Hippocampal formation (tissue), 2 donors: ENCODE data around the gene AMBN.
A peak's percentile ranks its signal among the peaks of the same experiment; 100 is the strongest.

Experiments
- DNase-seq, 2 donors: peaks; one replicate each; lab custom pipeline; 2025; lab: John Stamatoyannopoulos, UW

The AMBN gene, protein sequence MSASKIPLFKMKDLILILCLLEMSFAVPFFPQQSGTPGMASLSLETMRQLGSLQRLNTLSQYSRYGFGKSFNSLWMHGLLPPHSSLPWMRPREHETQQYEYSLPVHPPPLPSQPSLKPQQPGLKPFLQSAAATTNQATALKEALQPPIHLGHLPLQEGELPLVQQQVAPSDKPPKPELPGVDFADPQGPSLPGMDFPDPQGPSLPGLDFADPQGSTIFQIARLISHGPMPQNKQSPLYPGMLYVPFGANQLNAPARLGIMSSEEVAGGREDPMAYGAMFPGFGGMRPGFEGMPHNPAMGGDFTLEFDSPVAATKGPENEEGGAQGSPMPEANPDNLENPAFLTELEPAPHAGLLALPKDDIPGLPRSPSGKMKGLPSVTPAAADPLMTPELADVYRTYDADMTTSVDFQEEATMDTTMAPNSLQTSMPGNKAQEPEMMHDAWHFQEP

DNA sequence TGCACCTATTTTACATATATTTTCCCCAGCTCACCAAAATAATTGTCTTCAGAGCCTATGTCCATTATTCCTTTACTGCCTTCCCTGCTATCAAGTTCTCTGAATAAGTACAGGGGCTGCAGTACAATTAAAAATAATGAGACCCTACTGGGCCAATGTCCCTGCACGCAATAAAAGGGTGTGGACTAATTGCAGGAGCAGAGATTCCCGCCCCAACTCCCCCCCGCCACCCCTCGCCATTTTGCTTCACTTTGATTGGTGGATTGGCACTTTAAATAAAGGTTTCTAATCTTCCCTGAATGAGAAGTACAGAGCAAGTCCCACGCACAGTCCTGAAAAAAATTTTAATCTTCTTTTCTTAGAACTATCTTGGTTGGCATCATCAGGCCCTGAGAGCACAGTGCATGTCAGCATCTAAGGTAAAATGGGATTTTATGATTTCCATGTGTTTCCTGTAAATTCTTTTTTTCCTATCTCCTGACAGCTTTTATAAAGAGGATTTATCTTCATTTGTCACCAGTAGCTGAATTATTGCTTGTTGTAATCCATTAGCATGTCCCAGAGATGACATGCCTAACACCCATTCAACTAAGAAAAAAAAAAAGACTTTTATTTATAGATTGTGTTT is at the start of gene AMBN:
Gene AMBN (plus strand): TSS at position 302 of the 628 bp plus-strand sequence. CDS start 103 bp downstream, at position 405.
- DNase-seq = no peak

DNA sequence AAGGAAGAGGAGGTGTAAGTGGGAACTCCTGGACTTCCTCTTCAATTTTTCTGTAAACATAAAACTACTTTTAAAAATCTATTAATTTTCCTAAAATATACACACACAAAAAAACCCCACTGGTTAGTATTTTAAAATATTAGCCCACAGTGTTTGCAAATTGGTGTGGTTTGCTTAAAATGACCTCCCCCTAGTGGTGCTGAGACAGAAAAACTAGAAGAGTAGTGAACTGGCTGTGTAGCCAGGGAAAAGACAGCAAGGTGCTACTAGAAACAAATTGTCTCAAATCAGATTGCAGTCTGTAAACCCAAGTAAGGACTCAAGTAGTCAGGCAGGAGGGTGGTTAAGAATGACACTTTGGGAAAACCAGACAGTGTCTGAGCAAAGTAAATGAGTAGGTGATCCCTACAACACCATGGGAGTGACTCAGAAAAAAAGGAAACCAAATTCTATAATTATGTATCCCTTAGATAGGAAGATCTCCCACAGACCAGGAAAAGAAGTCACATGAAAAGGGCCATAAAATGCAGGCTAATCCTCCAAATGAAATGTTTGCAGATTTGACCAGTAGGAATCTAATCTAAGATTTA is 47.7 kb upstream of the AMBN start:
- no peak for DNase-seq

DNA sequence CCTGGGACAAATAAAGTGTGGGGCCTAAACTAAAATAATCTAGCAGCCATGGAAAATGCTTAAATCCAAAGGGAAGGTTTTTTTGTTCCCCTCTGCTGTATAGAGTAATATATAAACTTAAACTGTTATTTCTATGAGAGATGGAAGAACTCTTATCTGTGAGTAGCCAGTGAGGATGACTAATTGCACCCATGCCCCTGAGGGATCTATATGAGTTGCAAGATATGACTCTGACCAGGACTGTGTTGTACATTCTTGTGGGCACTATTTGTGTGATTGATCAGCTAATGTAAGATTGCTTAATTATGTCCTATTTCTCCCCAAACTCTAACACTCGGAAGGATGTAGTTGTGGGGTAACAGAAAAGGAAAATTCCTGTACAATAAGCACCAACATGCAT is 35.2 kb upstream of the AMBN start:
- DNase-seq = no peak

DNA sequence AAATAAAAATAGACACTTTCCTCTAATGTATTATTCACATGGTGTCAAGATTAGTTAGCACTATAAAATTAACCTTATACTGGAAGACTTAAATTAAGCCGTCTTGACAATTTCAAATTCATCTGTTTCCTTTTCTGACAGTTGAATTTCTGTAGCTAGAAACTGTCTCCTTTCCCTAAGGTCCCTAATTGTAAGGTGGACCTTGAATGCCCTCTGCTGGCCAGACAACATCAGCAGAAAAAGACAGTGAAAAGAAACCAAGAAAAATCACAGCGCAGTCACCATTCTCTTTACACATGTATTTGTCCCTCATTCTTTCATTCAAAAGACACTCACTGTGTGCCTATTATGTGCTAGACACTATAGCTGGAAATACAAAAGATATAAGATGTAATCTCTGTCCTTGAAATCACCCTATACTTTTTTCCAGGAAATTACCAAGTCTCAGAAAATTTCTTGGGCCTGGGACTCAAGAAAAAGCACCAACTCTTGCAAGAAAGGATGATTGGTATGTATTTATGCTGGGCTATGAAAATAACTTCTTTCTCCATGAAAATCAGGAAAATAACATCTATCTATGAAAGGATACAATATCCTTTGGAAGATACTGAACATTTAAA is 32.7 kb upstream of the AMBN start:
- DNase-seq = peak; percentile 36 to 58

DNA sequence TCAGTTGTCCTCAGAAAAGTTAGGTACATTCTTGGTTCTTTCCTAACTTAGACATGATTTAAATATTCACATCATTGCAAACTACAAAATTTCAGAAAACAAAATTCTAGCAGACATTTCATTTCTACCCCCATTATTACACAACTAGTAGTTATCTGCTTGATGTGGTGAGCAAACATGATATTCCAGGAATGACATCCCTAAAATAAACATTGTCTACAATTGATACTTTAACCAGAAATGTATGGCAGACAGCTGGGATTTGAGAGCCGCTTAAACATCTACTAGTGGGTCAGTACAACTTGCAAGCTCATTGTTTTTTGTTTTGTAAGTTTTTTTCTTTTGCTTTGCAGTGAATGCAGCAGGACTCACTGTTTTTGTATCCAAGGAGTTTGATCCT is 32.1 kb upstream of the AMBN start:
- no peak for DNase-seq

DNA sequence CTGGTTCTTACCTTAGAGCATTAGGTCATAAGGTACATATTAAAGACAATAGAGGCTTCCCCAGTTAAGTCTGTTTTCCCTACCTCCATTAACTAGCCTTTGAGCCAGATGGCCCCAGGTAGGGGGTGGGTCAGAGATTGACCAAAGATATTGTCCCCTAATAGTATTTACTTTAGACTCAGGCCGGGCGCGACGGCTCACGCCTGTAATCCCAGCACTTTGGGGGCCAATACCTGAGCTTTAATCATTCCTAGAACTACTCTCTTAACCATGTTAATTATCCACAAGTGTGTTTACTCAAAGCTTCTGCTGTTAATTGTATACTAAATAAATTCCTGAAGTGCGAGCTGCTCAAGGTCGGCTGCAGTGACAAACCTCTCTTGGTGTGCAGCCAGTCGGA is 28.0 kb upstream of the AMBN start:
- no peak for DNase-seq

DNA sequence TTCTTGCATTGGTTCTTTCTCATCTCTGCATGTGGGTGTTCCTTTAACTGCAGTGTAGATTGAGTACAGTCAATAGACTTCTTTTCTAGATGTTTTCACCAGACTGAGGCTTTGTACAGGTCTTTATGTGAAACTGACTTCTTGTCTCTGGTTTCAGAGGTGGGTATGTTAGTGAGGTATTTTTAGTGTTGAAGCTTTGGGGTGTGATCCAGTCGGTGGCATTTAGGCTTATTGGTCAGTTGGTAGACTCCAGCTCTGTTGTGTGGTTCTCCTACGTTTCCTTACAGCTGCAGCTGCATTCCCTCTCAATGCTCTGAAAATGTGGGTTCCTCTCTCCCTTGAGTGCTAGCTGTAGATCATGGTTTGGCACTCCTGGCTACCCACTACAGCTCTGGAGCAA is 21.3 kb upstream of the AMBN start:
- no peak for DNase-seq

DNA sequence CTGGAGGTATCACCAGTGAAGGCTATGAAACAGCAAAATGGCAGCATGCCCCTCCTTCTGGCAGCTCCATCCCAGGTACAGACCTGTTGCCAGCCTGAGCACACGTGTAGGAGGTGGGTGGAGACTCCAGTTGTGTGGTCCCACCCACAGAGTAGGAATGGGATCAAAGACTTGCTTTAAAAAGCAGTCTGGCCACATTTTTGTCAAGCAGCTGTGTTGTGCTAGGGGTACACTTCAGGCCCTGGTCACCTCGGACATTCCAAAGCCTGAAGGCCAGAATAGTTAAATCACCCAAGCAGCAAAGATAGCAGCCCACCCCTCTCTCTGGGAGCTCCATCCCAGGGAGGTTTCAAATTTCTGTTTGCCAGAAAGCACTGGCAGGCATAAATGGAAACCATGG is 20.3 kb upstream of the AMBN start:
- DNase-seq = no peak

DNA sequence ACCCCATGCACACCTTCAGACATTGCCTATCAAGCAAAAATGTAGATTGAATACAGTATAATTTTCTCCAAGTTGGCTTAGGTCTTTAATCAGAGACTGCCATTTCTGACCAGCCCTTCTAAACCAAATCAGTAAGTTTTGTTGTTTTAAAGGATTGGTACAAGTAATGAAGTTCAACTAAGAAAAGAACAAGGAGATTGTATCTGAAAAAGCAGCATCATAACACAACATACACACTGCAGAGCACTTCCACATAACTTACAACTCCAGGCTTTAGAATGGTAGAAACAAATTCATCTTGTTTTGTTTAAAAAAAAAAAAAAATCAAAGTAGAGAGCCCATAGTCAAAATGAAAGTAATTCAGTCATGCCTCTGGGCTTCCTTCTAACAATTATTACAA is 16.1 kb upstream of the AMBN start:
- DNase-seq = no peak

DNA sequence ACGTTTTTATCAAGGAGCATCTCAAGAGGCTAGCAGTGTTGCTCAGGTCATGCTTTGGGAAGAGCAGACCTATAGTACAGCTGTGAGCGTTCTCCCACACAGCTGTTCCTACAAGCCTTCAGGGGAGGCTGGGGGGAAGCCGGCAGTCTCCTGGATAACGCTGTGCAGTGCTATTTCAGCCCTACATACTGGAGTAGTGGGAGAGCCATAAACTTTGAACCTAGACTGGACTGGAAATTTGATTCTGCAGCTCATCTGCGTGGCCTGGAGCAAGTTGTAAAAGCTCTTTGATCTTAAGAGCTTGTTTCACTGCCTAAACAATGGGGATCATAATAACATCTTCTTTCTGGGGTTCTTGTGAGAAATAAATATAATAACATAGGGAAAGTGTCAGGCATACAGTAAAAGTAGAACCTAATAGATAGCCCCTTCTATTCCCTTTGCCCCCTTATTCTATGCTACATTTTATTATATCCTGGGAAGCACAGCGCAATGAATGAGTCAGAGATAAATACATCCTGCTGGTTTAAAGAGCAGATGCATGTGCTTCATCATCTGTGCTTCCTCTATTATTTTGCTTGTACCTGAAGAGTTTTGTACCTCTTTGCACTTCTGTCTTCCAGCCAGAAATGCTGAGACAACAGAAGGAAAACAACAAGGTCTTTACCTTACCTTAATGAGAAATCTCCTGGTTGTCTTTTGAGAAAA is 14.7 kb upstream of the AMBN start:
- DNase-seq = no peak

DNA sequence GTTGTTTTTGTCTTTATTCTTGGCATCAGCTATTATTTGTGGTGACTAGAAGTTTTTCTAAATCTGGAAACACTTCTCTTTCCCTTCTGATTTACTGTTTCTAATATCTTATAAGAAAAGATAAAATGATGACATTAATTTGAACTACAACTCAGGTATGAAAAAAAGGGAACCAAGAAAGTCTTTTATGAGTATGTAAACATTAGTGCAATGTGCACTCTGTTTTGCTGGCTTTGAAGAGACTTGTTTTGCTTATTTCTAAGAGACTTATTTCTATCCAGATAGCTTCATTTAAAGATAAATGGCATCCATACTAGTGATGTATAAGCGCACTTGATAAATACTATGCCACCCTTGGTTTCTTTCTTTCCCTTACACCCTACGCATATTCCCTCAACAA is 10.1 kb upstream of the AMBN start:
- DNase-seq = no peak

DNA sequence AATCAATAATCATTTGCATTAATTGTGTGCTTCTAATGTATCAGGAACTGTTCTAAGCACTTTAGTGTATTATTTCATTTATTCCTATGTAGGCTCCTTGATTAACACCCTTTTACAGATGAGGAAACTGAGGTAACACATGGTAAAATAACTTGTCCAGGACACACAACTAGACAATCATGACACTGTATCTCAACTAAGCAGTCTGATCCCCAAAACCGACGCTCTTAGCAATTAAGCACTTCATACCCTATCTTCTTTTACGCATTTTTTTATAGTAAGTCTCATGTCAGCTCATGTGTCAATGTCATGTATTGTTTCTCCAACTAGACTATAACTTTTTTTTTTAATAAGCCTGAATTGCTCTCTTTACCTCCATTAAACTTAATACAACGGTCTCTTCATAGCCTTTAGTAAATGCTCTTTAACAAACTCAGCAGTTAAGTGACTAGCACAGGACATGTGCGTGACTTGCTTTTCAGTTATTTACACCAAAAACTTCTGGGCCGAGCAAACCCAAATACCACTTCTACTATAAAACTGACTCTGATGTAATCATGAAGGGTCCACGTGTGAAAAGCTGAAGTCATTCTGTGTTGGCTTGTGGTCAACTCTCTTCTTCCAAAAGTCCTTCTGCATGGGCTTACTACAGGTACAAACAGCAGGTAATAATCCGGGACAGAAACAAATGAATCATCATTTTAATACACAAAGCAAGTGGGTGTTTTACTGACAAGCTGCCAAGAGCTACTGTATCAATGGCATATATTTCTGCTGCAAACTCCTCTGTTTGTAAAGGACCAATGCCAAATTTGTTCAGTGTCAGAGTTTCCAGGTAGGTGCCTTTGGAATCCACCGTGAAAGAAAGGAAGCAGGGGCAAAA is 7.9 kb upstream of the AMBN start:
- DNase-seq = no peak

DNA sequence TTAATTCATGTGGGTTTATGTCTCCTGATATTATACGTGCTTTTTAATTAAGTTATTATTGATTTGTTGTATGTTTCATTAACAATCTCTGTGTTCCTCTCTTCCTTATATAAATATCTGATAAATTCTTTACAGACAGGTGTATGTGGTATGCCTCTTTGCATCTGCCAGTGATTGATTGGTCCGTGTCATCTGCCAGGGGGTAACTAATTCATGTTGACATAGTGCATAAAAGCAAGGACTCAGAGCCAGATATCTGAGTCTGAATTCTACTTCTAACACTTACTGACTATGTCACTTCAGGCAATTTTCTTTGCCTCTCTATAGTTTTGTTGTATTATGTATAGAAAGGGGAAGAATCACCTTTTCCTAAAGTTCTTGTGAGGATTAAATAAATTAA is 5.2 kb upstream of the AMBN start:
- DNase-seq = no peak

DNA sequence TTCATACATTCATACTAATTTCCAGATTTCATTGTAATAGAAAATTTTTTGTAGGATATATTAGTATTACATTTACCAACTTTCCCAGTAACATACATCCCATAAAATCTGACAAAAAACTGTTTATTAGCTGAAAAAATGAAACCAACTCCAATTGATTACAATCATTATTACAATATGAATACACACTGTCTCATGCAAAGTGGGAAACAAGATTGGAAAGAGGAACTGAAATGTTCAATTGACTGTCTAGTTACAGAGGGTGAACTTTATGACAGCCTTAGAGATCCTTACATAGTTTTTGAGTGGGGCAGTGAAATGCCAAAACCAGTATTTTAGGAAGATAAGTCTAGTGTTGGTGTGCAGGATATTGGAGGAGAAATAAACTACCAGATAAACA is 2.3 kb upstream of the AMBN start:
- no peak for DNase-seq

DNA sequence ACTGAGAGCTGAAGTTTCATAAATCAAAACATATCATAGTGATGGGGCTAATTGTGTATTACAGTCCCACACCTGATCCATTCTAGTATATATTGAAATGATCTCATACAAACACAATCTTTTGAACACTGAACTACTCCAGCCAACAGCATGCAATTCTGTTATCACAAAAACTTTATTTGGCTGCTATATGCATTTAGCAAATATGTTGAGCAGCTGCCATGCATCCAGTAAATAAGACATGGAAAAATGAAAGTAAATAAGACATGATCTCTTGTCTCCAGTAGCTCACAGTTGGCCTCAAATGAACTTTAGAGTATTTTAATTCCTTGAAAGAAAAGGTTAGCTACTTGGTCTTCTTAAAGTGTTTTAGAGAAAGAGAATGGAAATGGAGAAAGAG is 2.1 kb downstream of the AMBN start:
- no peak for DNase-seq

DNA sequence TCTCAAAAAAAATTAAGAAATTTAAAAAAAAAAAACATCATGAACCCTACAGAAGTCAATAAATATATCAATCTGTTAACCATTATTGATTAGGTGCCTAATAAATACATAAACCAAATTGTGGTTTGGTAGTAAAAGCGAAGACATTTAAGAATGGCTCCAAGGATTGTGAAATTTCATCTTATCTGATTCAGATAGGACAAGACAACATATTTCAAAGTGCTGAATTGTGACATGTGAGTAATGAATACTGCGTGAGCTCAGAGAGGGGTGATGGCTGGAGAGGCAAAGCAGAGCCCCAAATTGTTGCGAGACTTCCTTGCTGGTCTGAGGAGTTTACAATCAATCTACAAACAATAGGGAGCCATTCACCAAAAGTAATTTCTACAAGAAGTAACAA is 8.2 kb downstream of the AMBN start:
- DNase-seq = no peak

DNA sequence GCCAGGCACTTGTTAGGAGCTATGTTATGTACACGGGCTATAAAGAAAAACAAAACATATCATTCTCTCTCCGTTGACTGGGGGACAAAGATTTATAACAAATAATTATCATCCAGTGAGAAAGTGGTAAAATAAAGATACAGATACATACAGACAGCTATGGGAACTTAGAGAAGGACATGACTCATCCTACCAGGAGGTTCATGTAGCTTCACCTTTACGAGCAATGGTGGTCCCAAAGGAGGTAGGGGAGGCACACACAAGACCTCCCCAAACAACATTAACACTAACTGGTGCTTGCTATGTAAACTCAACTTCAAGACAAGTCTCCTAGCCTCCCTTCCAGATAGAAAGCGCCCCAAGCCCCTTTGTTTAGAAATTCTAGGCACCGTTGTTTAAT is 8.9 kb downstream of the AMBN start:
- no peak for DNase-seq

DNA sequence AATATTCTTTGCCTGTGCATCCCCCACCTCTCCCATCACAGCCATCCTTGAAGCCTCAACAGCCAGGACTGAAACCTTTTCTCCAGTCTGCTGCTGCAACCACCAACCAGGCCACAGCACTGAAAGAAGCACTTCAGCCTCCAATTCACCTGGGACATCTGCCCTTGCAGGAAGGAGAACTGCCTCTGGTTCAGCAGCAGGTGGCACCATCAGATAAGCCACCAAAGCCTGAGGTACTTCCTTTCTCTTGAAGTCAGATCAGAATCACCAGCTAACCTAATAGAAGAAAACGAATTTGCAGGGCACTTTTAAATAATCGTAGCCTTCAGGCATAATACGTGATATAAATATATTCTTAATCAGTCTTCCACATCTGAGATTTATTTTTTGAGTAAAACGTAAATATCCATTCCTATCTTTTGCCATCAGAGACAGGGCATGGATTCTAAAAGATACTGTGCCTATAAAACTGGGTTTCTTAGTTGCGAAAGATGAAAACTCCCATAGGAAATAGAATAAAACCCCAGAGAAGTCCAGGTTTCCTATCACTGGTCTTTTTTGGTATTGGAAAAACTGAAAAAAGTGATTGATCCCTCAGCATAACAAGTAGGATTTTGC is 9.5 kb downstream of the AMBN start:
- peak; percentile 11 to 17 for DNase-seq

DNA sequence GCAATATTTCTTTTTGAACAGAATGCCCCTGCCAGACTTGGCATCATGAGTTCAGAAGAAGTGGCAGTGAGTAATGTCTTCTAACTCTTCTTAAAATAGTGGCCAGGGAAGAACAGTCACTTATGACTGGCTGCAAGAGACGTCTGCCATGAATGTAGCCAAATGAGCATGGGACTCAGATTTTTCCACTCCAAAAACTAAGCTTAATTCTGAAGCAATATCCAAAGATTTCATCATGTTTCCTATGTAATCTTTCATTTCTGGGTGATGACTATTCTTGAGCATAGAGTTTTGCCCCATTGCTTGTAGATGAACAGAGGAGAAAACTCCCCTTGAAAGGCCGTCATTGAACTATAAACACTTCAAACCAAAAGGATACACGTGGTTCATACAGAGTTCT is 11.8 kb downstream of the AMBN start:
- DNase-seq = no peak

DNA sequence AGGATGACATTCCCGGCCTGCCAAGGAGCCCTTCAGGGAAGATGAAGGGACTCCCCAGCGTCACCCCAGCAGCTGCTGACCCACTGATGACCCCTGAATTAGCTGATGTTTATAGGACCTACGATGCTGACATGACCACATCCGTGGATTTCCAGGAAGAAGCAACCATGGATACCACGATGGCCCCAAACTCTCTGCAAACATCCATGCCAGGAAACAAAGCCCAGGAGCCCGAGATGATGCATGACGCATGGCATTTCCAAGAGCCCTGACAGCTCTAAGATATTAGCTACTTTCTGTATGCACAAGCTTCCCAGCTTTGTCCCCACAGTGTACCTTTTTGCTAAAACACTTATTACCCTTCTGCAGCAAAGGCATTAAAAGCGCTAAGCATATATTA is 14.4 kb downstream of the AMBN start:
- no peak for DNase-seq
